Muscle layer of duodenum (tissue), 2 donors: ENCODE results near the gene HDAC3.

Experiments
- H3K27ac ChIP-seq: one replicate; pipeline ENCODE4 v1.7.0; 2013; ENCODE audit warnings: mild to moderate bottlenecking, low read length
- H3K27me3 ChIP-seq: one replicate; pipeline ENCODE4 v1.7.0; 2013; ENCODE audit warnings: low read depth, mild to moderate bottlenecking, control low read depth, low read length
- H3K36me3 ChIP-seq, 2 donors: one replicate each; pipeline ENCODE4 v1.7.0; 2013; ENCODE audit warnings: low read length in 2 of 2, control low read depth in 1 of 2, mild to moderate bottlenecking in 1 of 2; ENCODE audit not compliant: insufficient read depth in 2 of 2, control insufficient read depth in 1 of 2
- H3K4me1 ChIP-seq, 2 donors: one replicate each; pipeline ENCODE4 v1.7.0; 2013; ENCODE audit warnings: low read length in 2 of 2, mild to moderate bottlenecking in 2 of 2, control low read depth in 1 of 2, moderate library complexity in 1 of 2; ENCODE audit not compliant: insufficient read depth in 2 of 2, control insufficient read depth in 1 of 2
- H3K4me3 ChIP-seq, 2 donors: one replicate each; pipeline ENCODE4 v1.7.0; 2013; ENCODE audit warnings: low read length in 2 of 2, low read depth in 1 of 2, mild to moderate bottlenecking in 1 of 2
- H3K9me3 ChIP-seq, 2 donors: one replicate each; pipeline ENCODE4 v1.7.0; 2013; ENCODE audit warnings: low read length in 2 of 2, control low read depth in 1 of 2, mild to moderate bottlenecking in 1 of 2; ENCODE audit not compliant: control insufficient read depth in 1 of 2
- donor health status: healthy.

HDAC3 gene

GRCh38 chr5:141656396-141656795 is 19.7 kb upstream of the HDAC3 start:
- Histone ChIP-seq H3K27me3 (no peaks in the 10 kb centered on the region), H3K4me1 (no peaks in the 10 kb centered on the region), H3K9me3 (no peaks in the 10 kb centered on the region), H3K36me3 (peaks cover 8 to 15% of the 10 kb centered on the region in 2 donors), H3K27ac (no peak overlapping the region), H3K4me3 (no peak overlapping the region)

- no peaks in the 10 kb centered on the region for H3K27me3 ChIP-seq
- H3K27ac ChIP-seq, result no peak overlapping the region
- H3K4me3 ChIP-seq, result no peak overlapping the region
- no peaks in the 10 kb centered on the region for H3K9me3 ChIP-seq
- peaks cover 0 to 10% of the 10 kb centered on the region in 2 donors for H3K4me1 ChIP-seq
- peaks cover 8 to 15% of the 10 kb centered on the region in 2 donors for H3K36me3 ChIP-seq
Observed at GRCh38 chr5:141655020-141655419, 18.4 kb upstream of the HDAC3 start.

GRCh38 chr5:141654298-141654697 is 17.6 kb upstream of the HDAC3 start:
- Histone ChIP-seq H3K36me3 (peaks cover 8 to 15% of the 10 kb centered on the region in 2 donors), H3K4me1 (peaks cover 0 to 12% of the 10 kb centered on the region in 2 donors), H3K9me3 (no peaks in the 10 kb centered on the region), H3K4me3 (no peak overlapping the region), H3K27me3 (no peaks in the 10 kb centered on the region), H3K27ac (no peak overlapping the region)

- no peaks in the 10 kb centered on the region for H3K9me3 ChIP-seq
- no peaks in the 10 kb centered on the region for H3K27me3 ChIP-seq
- H3K27ac ChIP-seq, result peak overlapping the region; percentile 31
- H3K4me1 ChIP-seq, result peaks cover 0 to 12% of the 10 kb centered on the region in 2 donors
- H3K36me3 ChIP-seq, result peaks cover 4 to 30% of the 10 kb centered on the region in 2 donors
- peak overlapping the region; percentile 70 to 80 for H3K4me3 ChIP-seq
Observed at GRCh38 chr5:141651728-141652105, 15.1 kb upstream of the HDAC3 start.

- peaks cover 8 to 32% of the 10 kb centered on the region in 2 donors for H3K36me3 ChIP-seq
Observed at GRCh38 chr5:141650851-141651727, 14.4 kb upstream of the HDAC3 start, which contains the start of gene FCHSD1. Gene FCHSD1, minus strand, starts transcription at chr5:141651418. Its CDS starts 50 bp downstream, at chr5:141651368.

GRCh38 chr5:141649972-141650371 is 13.3 kb upstream of the HDAC3 start:
- Histone ChIP-seq H3K9me3 (no peaks in the 10 kb centered on the region), H3K4me1 (peaks cover 0 to 12% of the 10 kb centered on the region in 2 donors), H3K4me3 (no peak overlapping the region), H3K36me3 (peaks cover 12 to 31% of the 10 kb centered on the region in 2 donors), H3K27ac (no peak overlapping the region), H3K27me3 (no peaks in the 10 kb centered on the region)

More at GRCh38 chr5:141650851-141651727, 14.4 kb upstream of the HDAC3 start, which contains the start of gene FCHSD1:
- no peaks in the 10 kb centered on the region for H3K27me3 ChIP-seq
- H3K27ac ChIP-seq, result peak within 1 kb of the TSS; percentile 31
- no peaks in the 10 kb centered on the region for H3K9me3 ChIP-seq
- peak within 1 kb of the TSS; percentile 70 to 80 for H3K4me3 ChIP-seq
- peaks cover 0 to 12% of the 10 kb centered on the region in 2 donors for H3K4me1 ChIP-seq

GRCh38 chr5:141649056-141649688 is 12.5 kb upstream of the HDAC3 start:
- no peaks in the 10 kb centered on the region for H3K27me3 ChIP-seq
- H3K4me1 ChIP-seq, result peaks cover 0 to 12% of the 10 kb centered on the region in 2 donors
- no peaks in the 10 kb centered on the region for H3K9me3 ChIP-seq
- H3K4me3 ChIP-seq, result no peak overlapping the region
- no peak overlapping the region for H3K27ac ChIP-seq
- H3K36me3 ChIP-seq, result peaks cover 13 to 34% of the 10 kb centered on the region in 2 donors

GRCh38 chr5:141647851-141648250 is 11.2 kb upstream of the HDAC3 start:
- no peak overlapping the region for H3K27ac ChIP-seq
- H3K27me3 ChIP-seq, result no peaks in the 10 kb centered on the region
- H3K4me1 ChIP-seq, result peaks cover 0 to 12% of the 10 kb centered on the region in 2 donors
- H3K36me3 ChIP-seq, result peaks cover 11 to 45% of the 10 kb centered on the region in 2 donors
- H3K9me3 ChIP-seq, result no peaks in the 10 kb centered on the region
- no peak overlapping the region for H3K4me3 ChIP-seq

GRCh38 chr5:141647242-141647641 is 10.6 kb upstream of the HDAC3 start:
- H3K27ac ChIP-seq, result no peak overlapping the region
- peaks cover 0 to 12% of the 10 kb centered on the region in 2 donors for H3K4me1 ChIP-seq
- peaks cover 11 to 48% of the 10 kb centered on the region in 2 donors for H3K36me3 ChIP-seq
- no peak overlapping the region for H3K4me3 ChIP-seq
- H3K27me3 ChIP-seq, result no peaks in the 10 kb centered on the region
- no peaks in the 10 kb centered on the region for H3K9me3 ChIP-seq

GRCh38 chr5:141646026-141646425 is 9.4 kb upstream of the HDAC3 start:
- Histone ChIP-seq H3K9me3 (no peaks in the 10 kb centered on the region), H3K27ac (no peak overlapping the region), H3K27me3 (no peaks in the 10 kb centered on the region), H3K36me3 (peaks cover 11 to 53% of the 10 kb centered on the region in 2 donors), H3K4me1 (peaks cover 0 to 12% of the 10 kb centered on the region in 2 donors), H3K4me3 (no peak overlapping the region)

GRCh38 chr5:141641634-141642267 is 5.1 kb upstream of the HDAC3 start:
- H3K36me3 ChIP-seq, result peaks cover 11 to 45% of the 10 kb centered on the region in 2 donors
- H3K4me1 ChIP-seq, result peaks cover 0 to 8% of the 10 kb centered on the region in 2 donors
- no peak overlapping the region for H3K27ac ChIP-seq
- H3K27me3 ChIP-seq, result no peaks in the 10 kb centered on the region
- H3K4me3 ChIP-seq, result no peak overlapping the region
- H3K9me3 ChIP-seq, result no peaks in the 10 kb centered on the region
